PFSK-1 (cell line): Measurements from ENCODE around the gene TMIE.

Experiments
- FOXP2 ChIP-seq: optimal IDR thresholded peaks from 2 replicates; pipeline ENCODE3; 2011; ENCODE audit warnings: borderline replicate concordance, control low read depth, inconsistent platforms; ENCODE audit not compliant: insufficient read depth; ENCODE audit errors: extremely low read length, extremely low read depth
- POLR2AphosphoS5 ChIP-seq: IDR thresholded peaks from 2 replicates; pipeline ENCODE4 v1.6.1; 2012; ENCODE audit warnings: low read depth, mild to moderate bottlenecking, control low read depth, low read length, moderate library complexity
- REST ChIP-seq, 2 experiments: IDR thresholded peaks; 2 replicates each; pipeline versions ENCODE4 v1.6.1 to v1.8.0; 2011 to 2012; ENCODE audit warnings: low read depth in 2 of 2, low read length in 2 of 2, control low read depth in 1 of 2, inconsistent platforms in 1 of 2, mild to moderate bottlenecking in 1 of 2, moderate library complexity in 1 of 2; ENCODE audit not compliant: insufficient read depth in 1 of 2
- SIN3A ChIP-seq: IDR thresholded peaks from 2 replicates; pipeline ENCODE4 v1.6.1; 2012; ENCODE audit warnings: mild to moderate bottlenecking, low read length, moderate library complexity, borderline replicate concordance; ENCODE audit not compliant: insufficient read depth
- TAF1 ChIP-seq: IDR thresholded peaks from 2 replicates; pipeline ENCODE4 v1.6.1; 2012; ENCODE audit warnings: low read length, control low read depth, borderline replicate concordance; ENCODE audit not compliant: insufficient read depth

- TF ChIP-seq TAF1 (no peak), SIN3A (no peak), REST (IDR thresholded peaks at IDR 0.05; ENCODE audit: insufficient read depth in 1 of 2, low read depth in 2 of 2, low read length in 2 of 2) (no peak), FOXP2 (no peak), POLR2AphosphoS5 (no peak)
Observed at GRCh38 chr3:46673151-46674030, 27.8 kb upstream of the TMIE start.
